NCI-H748 treated with DMSO at 0.1 percent for 48 hours (cell line): ENCODE measurements around the gene GARNL3.

Source experiments
- DNase-seq: peaks from one replicate; lab custom pipeline; 2025; lab: John Stamatoyannopoulos, UW

The GARNL3 gene

DNA sequence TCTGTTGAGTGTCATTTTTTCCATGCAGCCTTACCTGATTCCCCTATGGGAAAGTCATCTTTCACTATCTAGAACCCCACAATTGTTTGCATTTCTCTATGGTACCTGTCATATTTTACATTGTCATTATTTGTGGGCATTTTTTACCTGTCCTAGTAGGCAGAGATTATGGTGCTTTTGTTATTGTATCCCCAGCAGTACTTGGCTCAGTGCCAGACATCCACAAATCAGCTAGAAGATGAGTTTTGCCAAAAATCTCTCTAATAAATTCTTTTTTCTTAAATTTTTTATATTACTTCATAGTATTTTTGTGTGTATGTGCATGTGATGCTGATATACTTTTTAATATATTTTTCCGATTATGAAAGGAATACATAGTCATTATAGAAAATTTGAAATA is 13.2 kb downstream of the GARNL3 start:
- no peak for DNase-seq

DNA sequence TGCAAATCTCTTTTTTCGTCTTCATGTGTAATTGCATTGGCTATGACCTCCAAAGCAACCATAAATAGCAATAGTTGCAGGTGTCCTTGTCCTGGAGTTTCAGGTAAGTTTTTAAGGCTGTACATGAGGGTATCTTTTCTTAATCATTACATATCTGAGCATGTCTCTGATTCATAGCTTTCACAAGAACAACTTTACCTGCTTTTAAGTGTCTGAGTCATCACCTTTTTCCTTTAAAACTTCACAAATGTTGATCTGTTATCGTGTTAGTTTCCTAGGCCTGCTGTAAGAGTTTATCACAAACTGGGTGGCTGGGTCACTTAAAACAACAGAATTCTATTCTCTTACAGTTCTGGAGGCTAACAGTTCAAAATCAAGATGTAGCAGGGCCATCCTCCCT is 13.8 kb downstream of the GARNL3 start:
- no peak for DNase-seq

DNA sequence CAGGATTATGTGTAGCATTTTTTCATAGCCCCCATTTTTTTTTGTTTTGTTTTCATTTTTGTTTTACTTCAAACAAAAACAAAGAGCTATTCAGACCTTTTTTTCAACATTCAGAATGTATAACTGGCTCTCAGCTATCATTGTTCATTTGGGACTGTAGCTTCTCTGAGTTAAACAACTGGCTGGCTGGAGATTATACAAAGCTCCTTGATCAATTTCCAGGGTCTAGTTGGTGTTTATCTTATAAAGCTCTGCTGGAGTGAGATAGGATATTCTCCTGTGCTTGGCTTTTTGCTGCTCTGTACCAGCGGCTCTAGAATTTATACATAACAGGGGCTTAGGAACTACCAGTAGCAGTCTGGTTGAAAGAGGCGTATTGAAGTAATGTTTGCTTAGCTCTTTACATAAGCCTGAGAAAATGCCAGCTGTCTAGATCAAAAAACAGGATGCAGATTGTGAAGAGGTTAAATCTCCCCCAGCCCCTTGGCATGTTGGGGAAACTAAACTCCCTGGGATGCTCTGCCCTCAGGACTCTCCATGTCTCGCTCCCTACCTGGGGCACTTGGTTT is 15.2 kb downstream of the GARNL3 start:
- DNase-seq, result peak; percentile 15

DNA sequence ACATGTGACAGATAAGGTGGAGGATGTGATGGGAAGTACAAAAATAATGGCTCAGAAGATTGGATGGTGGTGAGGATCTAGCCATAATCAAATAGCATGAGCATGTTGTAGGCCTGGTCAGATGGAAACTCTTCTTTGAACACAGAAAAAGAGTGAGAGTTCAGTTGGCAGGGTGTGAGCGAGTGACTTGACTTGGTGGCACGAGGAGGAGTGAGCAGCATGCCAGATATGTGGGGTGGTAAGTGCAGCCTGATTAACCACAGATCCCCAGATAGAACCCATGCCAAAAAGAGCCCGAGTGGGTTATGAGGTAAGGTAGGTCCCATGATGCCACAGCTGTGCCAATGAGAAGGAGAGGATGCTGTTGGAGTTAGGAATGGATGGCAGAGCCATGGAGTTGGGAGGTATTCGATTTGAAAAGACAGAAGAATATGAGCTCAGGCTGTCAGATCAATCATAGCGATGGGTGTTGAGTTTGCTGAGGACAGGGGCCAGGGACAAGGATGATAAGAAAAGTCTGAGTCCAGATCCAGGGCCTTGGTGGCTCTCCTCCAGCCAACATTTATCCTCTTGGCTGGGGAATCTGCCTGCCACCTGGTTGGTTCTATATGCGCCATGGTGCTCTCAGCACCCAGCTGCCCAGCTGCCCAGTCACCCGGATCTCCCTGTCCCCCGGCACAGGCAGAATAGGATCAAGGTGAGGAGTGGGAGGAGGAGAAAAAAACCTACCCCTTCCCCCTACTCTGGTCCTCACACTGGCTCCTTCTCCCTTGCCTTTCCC is 16.5 kb downstream of the GARNL3 start:
- no peak for DNase-seq

DNA sequence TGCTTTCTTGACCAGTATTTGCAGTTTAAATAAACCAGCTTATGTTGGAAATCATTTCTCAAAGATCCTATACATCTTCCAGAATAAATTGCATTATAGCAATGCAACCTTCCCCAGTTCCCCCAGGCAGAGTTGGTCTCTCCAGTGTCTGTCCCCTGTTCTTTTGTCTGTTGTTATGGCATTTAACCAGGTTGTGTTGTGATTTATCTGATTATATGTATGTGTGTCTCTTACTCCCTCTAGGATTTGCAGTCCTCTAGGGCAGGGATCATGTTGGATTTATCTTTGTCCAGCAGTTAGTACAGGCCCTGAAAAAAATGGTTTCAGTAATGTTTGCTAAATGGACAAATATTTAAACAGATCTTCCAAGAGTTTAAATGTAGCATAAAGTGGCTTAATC is 17.3 kb downstream of the GARNL3 start:
- DNase-seq, result no peak

DNA sequence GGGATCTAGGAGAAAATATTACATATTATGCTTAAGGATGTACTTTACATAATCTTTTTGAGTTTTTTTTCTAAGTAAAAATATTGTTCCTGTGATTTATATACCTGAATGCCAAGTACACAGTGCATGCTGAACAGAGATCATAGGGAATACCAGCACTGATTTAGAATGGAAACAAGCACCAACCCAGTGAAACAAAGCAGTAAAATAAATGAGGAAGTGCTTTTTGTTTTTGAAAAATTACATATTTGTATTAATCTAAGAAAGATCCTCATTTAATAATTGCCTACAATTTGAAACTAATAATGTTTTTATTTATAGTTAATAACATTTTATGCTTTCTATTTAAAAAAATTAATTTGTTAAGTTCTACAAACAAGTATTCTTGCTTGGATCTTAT is 18.0 kb downstream of the GARNL3 start:
- no peak for DNase-seq

DNA sequence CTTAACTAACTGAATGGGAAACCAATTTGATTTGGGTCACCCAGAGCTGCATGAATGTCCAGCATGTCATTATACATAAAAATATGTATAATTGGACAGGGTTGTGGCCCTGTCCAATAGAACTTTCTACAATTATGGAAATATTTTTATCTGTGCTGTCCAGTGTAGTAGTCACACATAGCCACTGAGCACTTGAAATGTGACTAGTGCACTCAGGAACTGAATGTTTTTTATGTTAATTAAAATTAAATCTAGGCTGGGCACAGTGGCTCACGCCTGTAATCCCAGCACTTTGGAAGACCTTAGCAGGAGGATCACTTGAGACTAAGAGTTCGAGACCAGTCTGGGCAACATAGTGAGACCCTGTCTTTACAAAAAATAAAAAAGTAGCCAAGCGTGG is 18.6 kb downstream of the GARNL3 start:
- no peak for DNase-seq

DNA sequence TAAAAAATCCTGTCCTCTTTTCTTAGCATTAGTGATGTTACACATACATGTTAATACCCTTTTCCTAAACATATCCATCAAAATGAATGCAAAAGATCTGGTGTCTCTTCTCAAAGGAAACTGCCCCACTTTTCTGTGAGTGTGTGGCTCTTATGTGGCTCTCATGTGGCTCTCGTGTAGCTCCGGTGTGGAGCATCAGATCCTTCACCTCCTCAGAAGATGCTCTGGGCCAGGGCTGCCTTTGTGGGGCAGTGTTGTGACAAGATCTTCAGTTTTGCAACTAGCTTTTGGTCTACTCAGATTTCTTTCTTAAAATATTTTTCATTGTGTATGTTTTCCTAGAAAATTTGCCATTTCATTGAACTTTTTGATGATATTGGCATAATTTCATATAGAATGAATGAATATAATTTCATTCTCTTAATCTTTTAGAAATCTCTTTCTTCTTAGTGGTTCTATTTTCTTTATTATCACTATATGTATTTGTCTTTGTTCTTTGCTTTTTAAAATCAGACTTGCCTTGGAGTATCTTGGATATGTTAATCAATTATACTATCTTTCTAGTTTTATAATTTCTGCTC is 19.4 kb downstream of the GARNL3 start:
- no peak for DNase-seq

DNA sequence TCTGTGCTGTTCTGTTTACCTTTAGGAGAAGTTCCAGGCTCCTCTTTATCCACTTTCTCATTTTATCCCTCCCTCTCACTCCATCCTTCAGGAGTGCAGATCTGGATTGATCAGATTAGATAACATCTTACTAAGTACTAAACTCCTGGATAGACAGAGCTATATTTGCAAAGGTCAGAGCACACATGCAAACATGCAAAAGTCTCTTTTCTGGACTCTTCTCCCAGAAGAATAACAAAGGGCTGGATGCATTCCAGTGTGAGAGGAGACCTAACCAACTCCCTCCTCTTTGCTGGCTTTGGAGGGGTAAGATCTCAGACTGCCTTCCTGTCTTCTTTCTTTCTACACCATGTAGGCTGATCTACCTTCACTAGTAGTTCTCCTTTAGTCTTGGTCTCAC is 21.4 kb downstream of the GARNL3 start:
- no peak for DNase-seq

DNA sequence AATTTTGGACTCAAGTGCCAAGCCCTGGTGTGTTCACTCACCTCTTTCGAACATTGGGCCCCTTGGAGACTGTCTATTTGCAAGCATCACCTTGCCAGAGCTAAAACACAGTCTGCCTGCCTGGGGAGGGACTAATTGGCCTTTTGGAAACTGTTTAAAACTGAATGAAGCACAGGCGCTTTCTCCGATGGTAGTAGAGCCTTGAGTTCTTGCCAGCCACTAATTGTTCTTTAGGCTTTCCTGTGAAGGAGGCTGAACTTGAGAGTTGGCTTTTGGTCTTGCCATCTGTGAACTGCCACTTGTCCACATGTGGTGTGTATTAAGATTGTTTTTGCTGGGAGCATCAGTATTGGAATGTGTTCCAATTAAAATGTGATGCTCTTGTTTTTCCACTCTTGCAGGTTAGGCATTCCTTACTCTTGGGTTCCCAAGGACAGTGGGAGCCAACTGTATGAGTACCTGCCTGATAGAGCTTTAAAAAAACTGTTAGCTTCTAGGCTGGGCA is 26.0 kb downstream of the GARNL3 start:
- no peak for DNase-seq

DNA sequence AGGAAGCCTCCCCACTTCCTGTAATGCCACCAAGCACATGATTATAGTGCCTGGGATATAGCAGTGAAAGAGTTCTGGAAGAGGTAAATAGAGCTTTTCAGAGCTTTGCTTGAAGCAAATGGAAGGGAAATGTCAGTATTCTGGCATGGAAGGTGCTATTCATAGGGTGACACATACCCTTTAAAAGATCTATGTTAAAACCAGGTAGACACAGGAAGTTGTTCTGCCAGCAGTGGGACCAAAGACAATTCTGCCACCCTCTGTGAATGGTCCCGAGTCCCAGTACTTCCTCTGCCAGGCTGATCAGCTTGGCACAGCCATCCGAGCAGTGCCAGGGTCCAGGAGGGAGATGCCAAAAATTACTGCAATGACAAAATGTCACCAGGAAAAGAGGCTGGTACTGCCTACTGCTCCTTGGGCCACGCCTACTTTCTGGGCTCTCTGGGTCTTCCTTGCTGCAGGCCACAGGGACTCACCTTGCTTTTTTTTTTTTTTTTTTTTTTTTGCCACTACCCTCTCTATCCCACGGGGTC is 26.7 kb downstream of the GARNL3 start:
- DNase-seq, result no peak

DNA sequence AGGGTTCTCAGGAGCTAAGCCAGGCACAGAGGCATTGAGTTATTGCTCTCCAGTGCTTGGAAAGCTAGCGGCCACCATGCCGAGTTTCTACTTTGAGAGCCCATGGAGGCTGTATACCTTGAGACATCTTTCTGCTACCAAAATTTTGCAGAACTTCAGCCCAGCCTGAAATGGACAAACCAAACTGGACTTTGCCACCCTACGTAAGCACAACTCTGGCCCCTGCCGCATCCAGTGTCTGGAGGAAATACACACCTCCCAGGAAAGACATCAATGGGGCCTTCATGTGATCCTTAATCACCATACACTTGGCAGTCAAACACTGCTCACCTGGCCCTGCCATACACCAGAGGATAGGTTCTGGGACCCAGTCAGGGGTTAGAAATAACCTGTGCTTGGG is 27.8 kb downstream of the GARNL3 start:
- no peak for DNase-seq

DNA sequence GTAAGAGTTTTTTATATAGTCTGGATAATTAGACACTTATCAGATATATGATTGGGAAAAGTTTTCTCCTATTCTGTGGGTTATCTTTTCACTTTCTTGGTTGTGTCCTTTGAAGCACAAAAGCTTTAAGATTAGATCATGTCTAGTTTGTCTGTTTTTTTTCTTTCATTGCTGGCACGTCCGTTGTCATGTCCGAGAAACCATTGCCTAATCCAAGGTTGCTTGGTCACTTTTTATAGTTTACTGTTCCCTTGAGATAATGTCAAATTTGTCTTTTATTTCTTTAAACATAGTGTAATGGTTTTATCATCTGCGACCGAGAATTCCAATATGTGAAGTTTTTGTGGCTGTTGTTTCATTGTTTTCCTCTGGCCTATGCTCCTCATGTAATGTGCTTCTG is 28.8 kb downstream of the GARNL3 start:
- DNase-seq, result no peak

DNA sequence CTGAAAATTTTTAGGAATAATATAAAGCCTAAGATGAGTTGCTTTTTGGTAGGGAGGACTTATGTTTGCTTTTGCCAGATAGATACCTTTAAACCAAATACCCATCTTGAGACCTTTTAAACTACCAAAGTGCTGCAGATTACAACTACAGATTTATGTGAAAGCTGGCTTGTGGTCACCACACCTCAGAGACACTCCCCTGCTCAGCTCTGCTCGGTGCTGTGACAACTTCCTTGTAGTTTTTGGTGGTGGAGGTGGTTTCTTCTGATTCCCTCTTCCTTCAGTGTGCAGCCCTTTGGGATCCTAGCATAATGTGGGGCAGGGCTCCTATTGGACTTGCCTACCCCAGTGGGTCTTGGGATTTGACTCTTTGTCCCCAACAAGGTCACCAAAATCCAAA is 29.2 kb downstream of the GARNL3 start:
- no peak for DNase-seq

DNA sequence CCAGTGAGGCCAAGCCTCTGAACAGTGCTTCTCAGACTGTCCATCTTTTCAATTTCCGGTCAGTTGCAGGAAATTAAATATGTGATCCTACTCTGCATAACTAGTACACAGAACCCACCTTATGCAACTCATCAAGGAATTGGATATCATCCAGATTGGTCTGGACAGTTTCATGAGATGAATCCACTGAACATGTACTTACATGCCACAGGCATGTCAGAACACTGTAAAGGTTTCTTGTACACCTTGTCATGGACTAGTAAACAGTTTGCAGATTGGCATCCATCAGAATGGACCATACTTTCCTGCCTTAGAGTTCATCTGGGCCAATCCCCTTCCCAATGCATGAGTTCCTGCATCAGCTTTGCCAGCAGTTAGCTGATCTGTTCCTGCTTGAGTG is 30.4 kb downstream of the GARNL3 start:
- no peak for DNase-seq

DNA sequence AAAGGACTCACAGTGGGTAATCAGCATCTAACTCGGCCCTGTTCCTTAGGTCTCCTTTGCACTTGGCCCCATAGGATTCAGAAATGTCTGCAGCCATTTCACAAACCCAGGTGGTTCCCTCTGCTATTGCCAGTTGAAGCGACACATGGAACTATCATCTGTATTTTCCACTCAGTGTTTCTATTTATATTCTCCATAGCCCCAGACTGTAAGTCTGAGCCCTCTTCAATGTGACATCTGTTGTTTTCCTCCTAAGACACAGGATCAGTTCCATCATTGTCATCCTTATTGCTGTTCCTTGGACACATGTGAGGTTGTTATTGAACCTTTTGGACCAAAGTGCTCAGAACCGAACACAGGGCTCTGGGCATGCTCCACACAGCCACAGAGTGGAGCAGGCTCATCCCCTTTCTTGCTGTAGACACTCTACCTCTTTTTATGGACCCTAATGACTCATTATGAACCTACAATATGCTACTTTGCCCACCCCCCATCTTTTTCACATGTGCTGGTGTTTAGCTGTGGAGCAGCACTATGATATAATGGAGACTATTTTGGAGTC is 36.4 kb downstream of the GARNL3 start:
- no peak for DNase-seq

DNA sequence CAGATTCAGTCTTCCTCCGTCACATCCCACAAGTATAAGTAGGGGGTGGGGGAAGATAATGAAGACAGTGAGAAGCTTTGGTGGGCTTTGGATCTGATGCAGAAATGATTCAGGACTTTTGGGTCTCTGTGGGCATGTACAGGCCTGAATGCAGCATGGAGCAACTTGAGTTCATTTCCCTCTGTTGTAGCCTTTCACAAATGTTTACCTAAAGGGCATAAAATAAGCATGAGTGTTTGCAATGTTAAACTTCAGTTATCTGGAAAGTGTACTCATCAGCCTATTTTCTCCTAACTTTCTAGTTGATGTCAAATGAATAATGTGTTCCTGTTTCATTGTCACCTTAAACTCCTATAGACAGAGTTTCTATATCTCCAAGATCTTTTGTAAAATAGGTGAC is 39.3 kb downstream of the GARNL3 start:
- DNase-seq, result no peak

DNA sequence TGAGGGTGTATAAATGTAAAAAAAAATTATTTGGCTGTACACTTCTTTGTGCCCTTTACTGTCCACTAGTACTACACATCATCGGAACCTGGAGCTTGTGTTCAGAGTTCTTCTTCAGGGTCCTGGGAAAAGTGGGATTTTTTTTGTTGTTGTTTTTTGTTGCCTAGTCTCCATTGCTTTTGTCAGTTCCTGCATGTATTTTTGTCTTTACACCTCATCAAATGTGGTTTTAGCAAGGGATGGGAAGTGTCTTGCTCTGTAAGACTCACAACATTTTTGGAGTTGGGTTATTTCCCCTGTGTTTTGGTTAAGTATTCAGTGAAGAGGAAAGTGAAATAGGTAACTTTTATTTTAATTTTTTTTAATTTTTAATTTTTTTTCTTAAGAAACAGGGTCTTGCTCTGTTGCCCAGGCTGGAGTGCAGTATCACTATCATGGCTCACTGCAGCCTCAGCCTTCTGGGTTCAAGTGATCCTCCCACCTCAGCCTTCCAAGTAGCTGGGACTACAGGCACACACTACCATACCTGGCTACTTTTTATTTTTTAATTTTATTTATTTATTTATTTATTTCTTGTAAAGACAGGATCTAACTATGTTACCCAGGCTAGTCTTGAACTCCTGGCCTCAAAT is 40.7 kb downstream of the GARNL3 start:
- no peak for DNase-seq

DNA sequence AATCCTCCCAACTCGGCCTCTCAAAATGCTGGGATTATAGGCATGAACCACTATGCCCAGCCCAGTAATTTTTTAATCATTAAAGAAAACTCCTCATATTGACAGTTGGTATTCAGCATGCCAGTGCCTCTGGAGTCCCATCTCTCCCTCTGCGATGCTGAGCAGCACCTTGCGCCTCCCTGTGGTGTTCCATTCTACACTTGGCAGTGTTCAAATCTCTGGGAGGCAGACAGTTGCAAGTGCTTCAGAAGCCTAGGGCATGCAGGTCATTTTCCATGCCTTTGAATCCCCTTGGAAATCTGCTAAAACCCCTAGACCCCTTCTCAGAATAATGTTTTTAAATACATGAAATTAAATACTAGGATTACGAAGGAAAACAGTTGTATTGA is 41.3 kb downstream of the GARNL3 start:
- no peak for DNase-seq

DNA sequence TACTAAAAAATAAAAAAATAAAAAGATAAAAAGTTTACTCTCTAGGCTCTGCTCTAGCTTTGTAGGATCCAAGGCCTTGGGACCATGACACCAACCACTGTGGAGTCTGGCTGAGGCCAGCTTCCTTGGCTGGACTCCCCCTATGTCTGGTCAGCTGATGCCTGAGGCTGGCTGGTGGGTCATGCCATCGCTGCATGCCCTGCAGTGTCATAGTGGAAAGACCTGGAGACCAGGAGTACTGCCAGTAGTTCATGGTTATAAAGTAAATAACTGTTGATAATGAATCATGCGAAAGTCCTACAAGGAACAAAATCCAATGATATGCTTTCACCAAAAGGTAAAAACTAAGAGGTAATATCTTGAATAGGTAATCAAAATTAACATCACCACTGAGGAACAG is 43.2 kb downstream of the GARNL3 start:
- DNase-seq, result no peak

DNA sequence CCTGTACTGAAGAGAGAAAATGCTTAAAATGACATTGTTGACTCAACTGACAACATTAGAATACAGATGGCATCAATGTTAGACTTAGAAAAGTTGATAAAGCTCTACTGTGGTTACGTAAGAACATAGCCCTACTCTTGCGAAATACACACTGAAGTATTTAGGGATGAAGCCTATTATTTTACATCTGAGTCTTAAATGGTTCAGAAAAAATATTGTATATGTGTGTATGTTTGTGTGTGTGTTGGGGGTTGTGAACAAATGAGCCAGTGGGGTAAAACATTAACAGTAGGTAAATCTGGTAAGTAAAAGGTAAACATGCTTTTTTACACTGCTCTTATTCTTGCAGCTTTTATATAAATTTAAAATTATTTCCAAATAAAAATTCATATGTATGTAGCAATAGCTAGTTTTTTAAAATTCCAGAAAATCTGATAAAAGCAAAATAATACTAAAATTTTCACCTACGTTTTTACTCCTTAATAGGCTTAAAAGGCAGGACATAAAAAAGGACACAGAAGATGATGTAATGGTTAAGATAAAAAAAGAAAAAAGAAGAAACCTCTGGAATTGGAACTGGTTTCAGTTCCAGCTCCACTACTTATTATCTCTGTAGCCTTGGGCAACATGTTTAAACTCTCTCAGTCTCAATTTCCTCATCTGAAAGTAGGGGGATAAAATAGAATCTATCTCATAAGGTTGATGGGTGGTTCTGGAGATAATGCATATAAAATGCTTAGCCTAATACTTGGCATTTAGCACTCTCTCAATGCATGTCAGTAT is 44.3 kb downstream of the GARNL3 start:
- no peak for DNase-seq

DNA sequence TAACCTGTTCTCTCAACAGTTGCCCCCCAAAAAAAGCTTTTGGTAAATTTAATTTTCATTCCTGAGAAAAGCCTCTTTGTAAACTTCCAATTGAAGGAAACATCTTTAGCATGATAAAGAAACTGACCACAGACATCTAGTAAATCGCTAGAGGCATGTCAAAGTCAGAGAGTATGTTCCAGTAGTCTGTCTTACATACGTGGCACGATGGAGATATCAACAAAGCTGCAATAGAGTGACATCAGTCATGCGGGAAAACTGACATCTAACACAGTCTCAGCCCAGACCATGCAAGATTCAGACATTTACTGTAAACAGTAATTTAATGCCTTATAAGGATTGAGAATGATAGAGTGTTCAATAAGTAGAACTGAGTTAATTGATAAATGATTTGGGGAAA is 45.1 kb downstream of the GARNL3 start:
- no peak for DNase-seq
